HG03442 (cell line): ENCODE data around the gene PDE6B.
"Not testable (repeated sequence)": the region's sequence is repeated elsewhere in the genome, so short reads cannot be mapped to it uniquely, and the experiment has no call there.

Experiments used
- ATAC-seq: cut with Tn5 transposase; IDR thresholded peaks from one replicate; pipeline ENCODE4 v1.9.1; 2021; ENCODE audit warnings: mild to moderate bottlenecking, moderate library complexity; ENCODE audit not compliant: unreplicated experiment

Gene PDE6B

GRCh38 chr4:682490-683172 is 57.3 kb downstream of the PDE6B start:
- no peak for ATAC-seq

GRCh38 chr4:683247-683897 is 58.0 kb downstream of the PDE6B start:
- no peak for ATAC-seq

- no peak for ATAC-seq
These were observed 58.7 kb downstream of the PDE6B start for GRCh38 chr4:683982-684622.

GRCh38 chr4:684623-685327 is 59.4 kb downstream of the PDE6B start:
- ATAC-seq, result no peak

- no peak for ATAC-seq
These were observed 60.5 kb downstream of the PDE6B start for GRCh38 chr4:685679-686412.

- no peak for ATAC-seq
These were observed 61.2 kb downstream of the PDE6B start for GRCh38 chr4:686413-687040.

- ATAC-seq, result no peak
These were observed 61.9 kb downstream of the PDE6B start for GRCh38 chr4:687048-687970.

GRCh38 chr4:687971-688853 is 62.8 kb downstream of the PDE6B start:
- no peak for ATAC-seq

GRCh38 chr4:688854-689681 is 63.7 kb downstream of the PDE6B start, which contains the start of gene SLC49A3:
TSS of gene SLC49A3 (minus strand) at chr4:689151. CDS start at chr4:689127, 24 bp downstream.
- no peak for ATAC-seq

GRCh38 chr4:689723-690122 is 64.3 kb downstream of the PDE6B start:
- ATAC-seq, result no peak

GRCh38 chr4:692771-693554 is 67.6 kb downstream of the PDE6B start:
- ATAC-seq, result no peak

- ATAC-seq, result not testable (repeated sequence)
These were observed 69.1 kb downstream of the PDE6B start for GRCh38 chr4:694341-694940.

- ATAC-seq, result no peak
These were observed 74.6 kb downstream of the PDE6B start for GRCh38 chr4:699816-700580.

GRCh38 chr4:700587-701264 is 75.4 kb downstream of the PDE6B start:
- ATAC-seq, result no peak

- ATAC-seq, result no peak
These were observed 77.3 kb downstream of the PDE6B start for GRCh38 chr4:702618-703048.
